WTC11 (cell line): ENCODE measurements around the gene BTBD2. TPM values are rescaled to one million over a fixed set of nuclear protein-coding genes. Genes with fewer than 3 reads are reported as not detected.

Experiments used
- ATAC-seq: fragments of 200-7000 bp; cut with Tn5 transposase; 2 replicates; pipeline ENCODE4 v1.10.0; 2021; ENCODE audit warnings: mild to moderate bottlenecking, moderate library complexity
- CTCF ChIA-PET: fragments of 300-600 bp; sonication (Branson Sonifier 250); formaldehyde crosslinking; loops from one replicate; lab custom pipeline; 2021; ENCODE audit warnings: antibody characterized with exemption; lab: Charles Lee
- POLR2A ChIA-PET: fragments of 350-600 bp; sonication (Branson Sonifier 250); formaldehyde crosslinking; loops from one replicate; lab custom pipeline; 2021; ENCODE audit warnings: antibody characterized with exemption; lab: Charles Lee
- DNase-seq: peaks from one replicate; pipeline ENCODE4 v3.0.0; 2021; ENCODE audit warnings: low spot score
- H3K27ac Mint-ChIP-seq: 2 replicates; pipeline ENCODE4 v1.8.0; 2021; ENCODE audit warnings: mixed read lengths
- H3K27me3 Mint-ChIP-seq: 2 replicates; pipeline ENCODE4 v1.8.0; 2021; ENCODE audit warnings: low read depth, mild to moderate bottlenecking, moderate library complexity, mixed read lengths
- H3K36me3 Mint-ChIP-seq: 2 replicates; pipeline ENCODE4 v1.8.0; 2021; ENCODE audit warnings: mixed read lengths
- H3K4me1 Mint-ChIP-seq: 2 replicates; pipeline ENCODE4 v1.8.0; 2022; ENCODE audit warnings: mixed read lengths
- H3K4me3 Mint-ChIP-seq: 2 replicates; pipeline ENCODE4 v1.8.0; 2021; ENCODE audit warnings: mild to moderate bottlenecking, moderate library complexity, mixed read lengths
- H3K9me3 Mint-ChIP-seq: 2 replicates; pipeline ENCODE4 v1.8.0; 2021; ENCODE audit warnings: mixed read lengths
- EMX1 ChIP-seq: fragments of 250-450 bp; sonication (Bioruptor Pico); IDR thresholded peaks from 2 replicates; pipeline ENCODE4 v1.8.0; 2021; ENCODE audit warnings: mild to moderate bottlenecking
- ETV6 ChIP-seq: sonication (generic); formaldehyde crosslinking; IDR thresholded peaks from 2 replicates; pipeline ENCODE4 v1.8.1; 2022; ENCODE audit warnings: mild to moderate bottlenecking, missing genetic modification reagents
- FOXJ3 ChIP-seq: sonication (generic); formaldehyde crosslinking; IDR thresholded peaks from 2 replicates; pipeline ENCODE4 v1.9.0; 2021; ENCODE audit warnings: missing genetic modification reagents, mild to moderate bottlenecking, borderline replicate concordance
- FOXP1 ChIP-seq: sonication (generic); formaldehyde crosslinking; IDR thresholded peaks from 2 replicates; pipeline ENCODE4 v1.8.0; 2022; ENCODE audit warnings: missing genetic modification reagents, mild to moderate bottlenecking, moderate library complexity, borderline replicate concordance
- GABPB1 ChIP-seq: sonication (generic); formaldehyde crosslinking; IDR thresholded peaks from 2 replicates; pipeline ENCODE4 v1.8.1; 2023; ENCODE audit warnings: mild to moderate bottlenecking, missing genetic modification reagents
- KAT7 ChIP-seq: sonication (generic); formaldehyde crosslinking; IDR thresholded peaks from 2 replicates; pipeline ENCODE4 v1.8.1; 2023; ENCODE audit warnings: missing genetic modification reagents, mild to moderate bottlenecking, borderline replicate concordance
- TCF7 ChIP-seq: sonication (generic); formaldehyde crosslinking; IDR thresholded peaks from 2 replicates; pipeline ENCODE4 v1.8.0; 2022; ENCODE audit warnings: mild to moderate bottlenecking, low read depth, missing genetic modification reagents, moderate library complexity
- ZNF263 ChIP-seq: sonication (generic); formaldehyde crosslinking; IDR thresholded peaks from 2 replicates; pipeline ENCODE4 v1.8.1; 2022; ENCODE audit warnings: low read depth, mild to moderate bottlenecking, moderate library complexity, missing genetic modification reagents
- ZNF423 ChIP-seq: fragments of 250-450 bp; sonication (Bioruptor Pico); IDR thresholded peaks from 2 replicates; pipeline ENCODE4 v2.1.2; 2022; ENCODE audit warnings: mild to moderate bottlenecking, moderate library complexity
- total RNA-seq: library from RNA; stranded (reverse); gene quantifications from 3 replicates; pipeline ENCODE4 v1.2.3, GENCODE V29; 2021
- TF ChIP-seq, protein P1 (sequence below): sonication (generic); formaldehyde crosslinking; IDR thresholded peaks from 2 replicates; pipeline ENCODE4 v1.8.1; 2023; ENCODE audit warnings: mild to moderate bottlenecking, moderate library complexity, missing genetic modification reagents
- TF ChIP-seq, protein P2 (sequence below): sonication (generic); formaldehyde crosslinking; IDR thresholded peaks from 2 replicates; pipeline ENCODE4 v1.8.0; 2022; ENCODE audit warnings: mild to moderate bottlenecking, missing genetic modification reagents
- TF ChIP-seq, protein P3 (sequence below): sonication (generic); formaldehyde crosslinking; IDR thresholded peaks from 2 replicates; pipeline ENCODE4 v1.8.1; 2022; ENCODE audit warnings: low read depth, missing genetic modification reagents, borderline replicate concordance
- TF ChIP-seq, protein P4 (sequence below): sonication (generic); formaldehyde crosslinking; IDR thresholded peaks from 2 replicates; pipeline ENCODE4 v1.8.0; 2022; ENCODE audit warnings: mild to moderate bottlenecking, missing genetic modification reagents
- TF ChIP-seq, protein P5 (sequence below): sonication (generic); formaldehyde crosslinking; IDR thresholded peaks from 2 replicates; pipeline ENCODE4 v1.8.0; 2023; ENCODE audit warnings: mild to moderate bottlenecking, missing genetic modification reagents

BTBD2 gene
- total RNA-seq, 1 experiment from 2014 or later: 106 TPM

DNA sequence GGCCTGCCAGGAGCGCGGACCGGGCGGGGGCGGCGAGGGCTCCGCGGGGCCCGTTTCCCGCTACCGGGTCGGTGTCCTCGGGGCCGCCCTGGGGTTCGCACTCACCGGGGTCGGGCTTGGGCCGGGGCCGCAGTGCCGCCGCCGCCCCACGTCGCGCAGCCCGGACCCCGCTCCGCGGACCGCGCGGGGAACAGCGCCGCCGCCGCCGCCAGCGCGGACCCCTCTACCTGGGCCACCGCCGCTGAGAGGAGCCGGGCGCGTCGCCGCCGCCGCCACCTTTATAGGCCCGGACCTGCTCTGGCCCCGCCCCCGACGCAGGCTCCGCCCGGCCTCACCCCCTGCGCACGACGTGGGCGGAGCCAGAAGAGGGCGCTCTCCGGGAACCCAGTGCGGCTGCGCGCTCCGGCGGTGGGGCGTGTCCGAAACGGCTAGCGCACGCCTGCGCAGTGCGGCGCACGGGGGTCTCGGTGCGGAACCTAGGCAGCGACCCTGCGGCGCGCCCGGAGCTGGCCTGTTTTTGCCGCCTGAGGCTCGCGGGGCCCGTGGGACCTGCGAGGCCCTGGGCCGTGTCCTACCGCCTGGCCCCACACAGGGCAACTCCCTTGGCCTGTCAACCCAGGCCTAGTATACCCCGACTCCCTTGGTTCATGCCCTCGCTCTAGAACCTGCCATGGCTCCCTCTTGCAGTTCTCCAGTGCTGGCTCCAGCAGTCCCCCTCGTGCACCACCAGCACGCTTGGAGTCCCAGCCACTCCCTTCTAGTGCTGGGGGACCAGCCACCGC lies 35.7 kb upstream of the BTBD2 start, which contains the start of gene MKNK2 (continued):
- TF ChIP-seq, protein P1, sequence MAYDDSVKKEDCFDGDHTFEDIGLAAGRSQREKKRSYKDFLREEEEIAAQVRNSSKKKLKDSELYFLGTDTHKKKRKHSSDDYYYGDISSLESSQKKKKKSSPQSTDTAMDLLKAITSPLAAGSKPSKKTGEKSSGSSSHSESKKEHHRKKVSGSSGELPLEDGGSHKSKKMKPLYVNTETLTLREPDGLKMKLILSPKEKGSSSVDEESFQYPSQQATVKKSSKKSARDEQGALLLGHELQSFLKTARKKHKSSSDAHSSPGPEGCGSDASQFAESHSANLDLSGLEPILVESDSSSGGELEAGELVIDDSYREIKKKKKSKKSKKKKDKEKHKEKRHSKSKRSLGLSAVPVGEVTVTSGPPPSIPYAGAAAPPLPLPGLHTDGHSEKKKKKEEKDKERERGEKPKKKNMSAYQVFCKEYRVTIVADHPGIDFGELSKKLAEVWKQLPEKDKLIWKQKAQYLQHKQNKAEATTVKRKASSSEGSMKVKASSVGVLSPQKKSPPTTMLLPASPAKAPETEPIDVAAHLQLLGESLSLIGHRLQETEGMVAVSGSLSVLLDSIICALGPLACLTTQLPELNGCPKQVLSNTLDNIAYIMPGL (CRISPR knock-in tag): peak; percentile 46; the same call in 1 of the 2 replicates

DNA sequence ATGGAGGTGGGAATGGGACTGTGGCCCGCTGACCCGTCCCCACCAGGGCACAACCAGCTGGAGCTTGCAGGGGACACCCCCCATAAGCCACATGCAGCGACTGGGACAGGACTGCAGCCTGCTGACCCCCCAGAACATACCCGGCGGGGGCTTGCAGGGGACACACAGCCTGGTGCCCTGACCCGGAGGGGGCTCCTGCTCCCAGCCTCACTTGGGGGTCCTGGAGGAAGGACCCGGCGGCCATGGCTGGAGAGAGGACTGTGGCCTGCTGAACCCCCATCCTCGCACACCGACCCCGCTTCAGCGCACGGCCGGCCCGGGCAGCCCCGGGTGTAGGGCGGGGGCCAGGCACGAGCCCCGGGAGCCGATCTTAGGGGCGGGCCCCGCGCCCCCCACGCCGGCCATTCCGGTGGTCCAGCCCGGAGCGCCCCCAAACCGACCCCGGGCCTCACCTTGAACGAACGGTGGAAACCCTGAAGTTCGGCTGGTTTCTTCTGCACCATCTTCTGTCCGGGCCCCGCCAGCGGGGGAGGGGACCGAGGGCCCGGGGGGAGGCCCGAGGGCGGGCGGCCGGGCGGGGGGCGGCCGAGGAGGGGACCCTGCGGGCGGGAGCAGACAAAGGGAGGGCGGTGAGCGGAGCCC lies 35.0 kb upstream of the BTBD2 start:
- ChIA-PET CTCF (interaction anchor here (1.0 to 1.1 kb wide), 3 partner anchors 8 to 31 kb away, joined by 3 to 6 read pairs (median 4); no protein-coding TSS in a partner anchor), POLR2A (no interaction called here)
- no peak for ATAC-seq
- DNase-seq: no peak
- TF ChIP-seq EMX1 (no peak), FOXP1 (CRISPR knock-in tag) (0 out of 2 replicates have a peak, but pooled peaks have one; percentile 27), KAT7 (CRISPR knock-in tag) (peak; percentile 45; the same call in 1 of the 2 replicates)
- TF ChIP-seq, protein P1 (CRISPR knock-in tag): peak; percentile 66; the same call in 1 of the 2 replicates
- H3K36me3 Mint-ChIP-seq: no peaks in the 10 kb centered on the region
- H3K4me1 Mint-ChIP-seq: peaks cover 8% of the 10 kb centered on the region
- no peak overlapping the region for H3K27ac Mint-ChIP-seq
- no peaks in the 10 kb centered on the region for H3K27me3 Mint-ChIP-seq
- H3K9me3 Mint-ChIP-seq: no peaks in the 10 kb centered on the region
- H3K4me3 Mint-ChIP-seq: peak overlapping the region; percentile 70

DNA sequence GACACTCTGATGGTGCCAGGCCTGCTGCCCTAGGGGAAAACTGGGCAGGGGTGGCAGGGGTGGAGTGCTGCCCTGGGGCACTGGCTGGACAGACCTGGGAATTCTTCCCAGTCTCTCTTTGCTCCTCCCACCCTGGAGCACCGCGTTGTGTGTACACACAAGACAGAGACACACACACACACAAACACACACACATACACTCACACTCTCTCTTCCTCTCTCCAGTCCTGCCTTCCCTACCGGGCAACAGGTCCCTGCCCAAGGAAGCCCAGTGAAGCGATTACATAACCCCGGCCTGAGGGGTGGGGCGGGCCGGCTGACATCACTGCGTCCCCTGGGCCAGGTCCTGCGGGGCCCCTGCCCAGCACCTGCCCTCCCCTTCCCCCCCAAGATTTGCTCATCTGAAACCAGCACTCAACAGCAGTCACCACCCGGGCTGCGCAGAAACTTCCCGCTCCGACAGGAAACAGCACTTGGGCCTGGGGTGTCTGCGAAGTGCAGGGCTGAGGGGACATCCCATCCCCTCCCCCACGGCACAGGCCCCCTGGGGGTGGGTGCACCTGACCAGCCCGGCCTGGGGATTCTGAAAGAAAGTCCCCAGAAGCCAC lies 34.3 kb upstream of the BTBD2 start:
- Mint-ChIP-seq H3K27me3 (no peaks in the 10 kb centered on the region), H3K4me3 (peak overlapping the region; percentile 70), H3K4me1 (peaks cover 6% of the 10 kb centered on the region), H3K36me3 (no peaks in the 10 kb centered on the region), H3K9me3 (no peaks in the 10 kb centered on the region), H3K27ac (no peak overlapping the region)
- ChIA-PET POLR2A (no interaction called here), CTCF (interaction anchor here (1.0 kb wide), 2 partner anchors 8 to 11 kb away, joined by 3 to 4 read pairs; no protein-coding TSS in a partner anchor)
- TF ChIP-seq KAT7 (CRISPR knock-in tag): no peak
- TF ChIP-seq, protein P1 (CRISPR knock-in tag): peak; percentile 71; the same call in 1 of the 2 replicates
- TF ChIP-seq, protein P2, sequence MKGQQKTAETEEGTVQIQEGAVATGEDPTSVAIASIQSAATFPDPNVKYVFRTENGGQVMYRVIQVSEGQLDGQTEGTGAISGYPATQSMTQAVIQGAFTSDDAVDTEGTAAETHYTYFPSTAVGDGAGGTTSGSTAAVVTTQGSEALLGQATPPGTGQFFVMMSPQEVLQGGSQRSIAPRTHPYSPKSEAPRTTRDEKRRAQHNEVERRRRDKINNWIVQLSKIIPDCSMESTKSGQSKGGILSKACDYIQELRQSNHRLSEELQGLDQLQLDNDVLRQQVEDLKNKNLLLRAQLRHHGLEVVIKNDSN (CRISPR knock-in tag): no peak
- TF ChIP-seq ZNF263: no peak
- TF ChIP-seq, protein P3, sequence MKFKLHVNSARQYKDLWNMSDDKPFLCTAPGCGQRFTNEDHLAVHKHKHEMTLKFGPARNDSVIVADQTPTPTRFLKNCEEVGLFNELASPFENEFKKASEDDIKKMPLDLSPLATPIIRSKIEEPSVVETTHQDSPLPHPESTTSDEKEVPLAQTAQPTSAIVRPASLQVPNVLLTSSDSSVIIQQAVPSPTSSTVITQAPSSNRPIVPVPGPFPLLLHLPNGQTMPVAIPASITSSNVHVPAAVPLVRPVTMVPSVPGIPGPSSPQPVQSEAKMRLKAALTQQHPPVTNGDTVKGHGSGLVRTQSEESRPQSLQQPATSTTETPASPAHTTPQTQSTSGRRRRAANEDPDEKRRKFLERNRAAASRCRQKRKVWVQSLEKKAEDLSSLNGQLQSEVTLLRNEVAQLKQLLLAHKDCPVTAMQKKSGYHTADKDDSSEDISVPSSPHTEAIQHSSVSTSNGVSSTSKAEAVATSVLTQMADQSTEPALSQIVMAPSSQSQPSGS: no peak
- peak; percentile 55; the same call in 1 of the 2 replicates for TF ChIP-seq ETV6 (CRISPR knock-in tag)
- no peak for TF ChIP-seq FOXJ3 (CRISPR knock-in tag)
- peak; percentile 53; the same call in 1 of the 2 replicates for TF ChIP-seq ZNF423 (CRISPR knock-in tag)
- TF ChIP-seq, protein P4, sequence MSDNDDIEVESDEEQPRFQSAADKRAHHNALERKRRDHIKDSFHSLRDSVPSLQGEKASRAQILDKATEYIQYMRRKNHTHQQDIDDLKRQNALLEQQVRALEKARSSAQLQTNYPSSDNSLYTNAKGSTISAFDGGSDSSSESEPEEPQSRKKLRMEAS (CRISPR knock-in tag): 0 out of 2 replicates have a peak, but pooled peaks have one; percentile 42
- no peak for TF ChIP-seq TCF7 (CRISPR knock-in tag)
- TF ChIP-seq, protein P5, sequence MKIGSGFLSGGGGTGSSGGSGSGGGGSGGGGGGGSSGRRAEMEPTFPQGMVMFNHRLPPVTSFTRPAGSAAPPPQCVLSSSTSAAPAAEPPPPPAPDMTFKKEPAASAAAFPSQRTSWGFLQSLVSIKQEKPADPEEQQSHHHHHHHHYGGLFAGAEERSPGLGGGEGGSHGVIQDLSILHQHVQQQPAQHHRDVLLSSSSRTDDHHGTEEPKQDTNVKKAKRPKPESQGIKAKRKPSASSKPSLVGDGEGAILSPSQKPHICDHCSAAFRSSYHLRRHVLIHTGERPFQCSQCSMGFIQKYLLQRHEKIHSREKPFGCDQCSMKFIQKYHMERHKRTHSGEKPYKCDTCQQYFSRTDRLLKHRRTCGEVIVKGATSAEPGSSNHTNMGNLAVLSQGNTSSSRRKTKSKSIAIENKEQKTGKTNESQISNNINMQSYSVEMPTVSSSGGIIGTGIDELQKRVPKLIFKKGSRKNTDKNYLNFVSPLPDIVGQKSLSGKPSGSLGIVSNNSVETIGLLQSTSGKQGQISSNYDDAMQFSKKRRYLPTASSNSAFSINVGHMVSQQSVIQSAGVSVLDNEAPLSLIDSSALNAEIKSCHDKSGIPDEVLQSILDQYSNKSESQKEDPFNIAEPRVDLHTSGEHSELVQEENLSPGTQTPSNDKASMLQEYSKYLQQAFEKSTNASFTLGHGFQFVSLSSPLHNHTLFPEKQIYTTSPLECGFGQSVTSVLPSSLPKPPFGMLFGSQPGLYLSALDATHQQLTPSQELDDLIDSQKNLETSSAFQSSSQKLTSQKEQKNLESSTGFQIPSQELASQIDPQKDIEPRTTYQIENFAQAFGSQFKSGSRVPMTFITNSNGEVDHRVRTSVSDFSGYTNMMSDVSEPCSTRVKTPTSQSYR (CRISPR knock-in tag): 0 out of 2 replicates have a peak, but pooled peaks have one; percentile 46
- TF ChIP-seq GABPB1: no peak
- DNase-seq: no peak
- ATAC-seq: peak; percentile 5; the same call in 1 of the 2 replicates
